GM21737 (cell line): ENCODE measurements around the gene P2RX1.

Experiments used
- ATAC-seq: cut with Tn5 transposase; IDR thresholded peaks from one replicate; pipeline ENCODE4 v1.9.1; 2021; ENCODE audit warnings: mild to moderate bottlenecking, moderate library complexity; ENCODE audit not compliant: unreplicated experiment

The P2RX1 gene

DNA sequence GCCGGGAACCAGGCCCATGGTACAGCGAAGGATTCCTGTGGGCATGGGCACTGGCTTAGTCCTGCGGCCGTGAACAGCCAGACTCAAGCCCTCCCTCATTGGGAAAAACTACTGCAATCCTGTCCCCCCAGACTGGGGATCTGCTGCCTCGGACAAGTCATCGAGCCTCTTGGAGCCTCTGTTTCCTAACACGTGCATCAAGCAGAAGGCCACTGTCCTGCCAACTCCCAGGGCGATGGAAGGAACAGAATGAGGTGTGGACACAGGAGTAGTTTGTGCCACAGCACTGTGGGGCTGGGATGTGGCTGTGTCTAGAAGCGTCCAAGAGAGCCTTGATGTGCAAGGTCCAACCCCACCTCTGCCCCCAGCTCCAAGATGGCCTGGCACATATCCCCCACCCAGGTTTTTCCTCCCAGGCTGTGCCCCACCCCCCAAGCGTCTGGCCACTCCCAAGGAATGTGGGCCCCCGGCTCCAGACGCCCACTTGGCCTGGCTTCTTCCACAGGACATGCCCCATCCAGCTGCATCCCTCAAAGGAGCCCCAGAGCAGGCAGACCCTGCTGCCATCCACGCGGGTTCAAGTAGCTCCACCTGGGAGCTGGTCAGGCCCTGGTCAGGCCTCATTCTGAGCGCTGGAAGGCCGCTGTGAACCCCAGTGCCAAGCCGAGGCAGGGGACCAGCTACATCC is 26.8 kb downstream of the P2RX1 start:
- no peak for ATAC-seq

DNA sequence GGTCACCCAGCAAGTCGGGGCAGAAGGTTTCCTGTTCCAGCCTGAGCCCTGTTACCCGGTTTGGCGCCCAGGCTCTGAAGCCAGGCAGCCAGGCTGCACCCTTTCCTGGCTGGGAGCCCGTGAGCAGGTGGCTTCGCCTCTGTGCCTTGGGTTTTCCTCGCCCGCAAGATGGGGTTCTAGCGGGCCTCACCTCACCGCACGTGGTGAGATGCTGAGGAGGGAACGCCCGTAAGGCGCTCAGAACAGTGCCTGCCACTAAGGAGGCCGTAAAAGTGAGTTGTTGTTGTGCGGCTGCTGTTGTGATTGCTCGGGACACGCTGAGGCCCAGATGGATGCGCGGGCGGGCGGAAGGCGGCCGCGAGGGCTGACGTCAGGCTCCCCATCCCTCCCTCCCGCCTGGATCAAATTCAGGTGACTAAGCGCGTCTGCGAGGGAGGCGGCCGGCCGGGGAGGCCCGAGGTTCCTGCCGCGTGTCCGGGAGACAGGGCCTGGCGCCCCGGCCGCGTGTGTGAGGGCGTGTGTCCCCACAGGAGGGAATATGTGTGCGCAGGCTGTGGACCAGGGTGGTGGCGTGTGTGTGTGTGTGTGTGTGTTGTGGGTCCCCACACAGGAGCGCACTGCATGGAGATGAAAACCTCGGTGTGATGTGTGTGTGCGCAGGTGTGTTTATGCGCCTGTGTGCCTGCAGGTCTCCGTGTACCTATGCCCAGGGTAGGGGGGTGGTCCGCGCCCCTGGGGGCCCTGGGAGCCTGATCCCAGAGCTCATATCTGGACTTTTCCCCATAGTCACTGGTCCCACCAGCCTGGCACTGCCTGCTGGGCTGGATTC is 27.7 kb downstream of the P2RX1 start:
- ATAC-seq = no peak

DNA sequence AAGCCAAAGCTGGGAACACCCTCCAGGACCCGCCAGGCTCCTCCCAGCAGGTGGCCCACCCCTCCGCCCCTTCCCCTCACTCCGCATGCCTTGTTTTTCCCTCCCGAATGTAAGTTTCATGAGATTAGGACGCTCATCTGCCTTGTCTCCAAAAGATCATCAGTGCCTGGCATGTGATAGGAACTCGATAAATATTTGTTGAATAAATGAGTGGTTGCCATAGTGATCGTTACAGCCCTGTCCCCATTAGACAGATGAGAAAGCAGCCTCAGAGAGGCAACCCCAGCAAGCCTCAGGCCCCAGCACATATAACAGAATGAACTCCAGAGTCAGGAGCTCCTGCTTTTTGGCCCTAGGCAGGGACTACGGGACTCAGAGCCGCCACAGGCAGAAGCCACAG is 28.5 kb downstream of the P2RX1 start:
- ATAC-seq = no peak

DNA sequence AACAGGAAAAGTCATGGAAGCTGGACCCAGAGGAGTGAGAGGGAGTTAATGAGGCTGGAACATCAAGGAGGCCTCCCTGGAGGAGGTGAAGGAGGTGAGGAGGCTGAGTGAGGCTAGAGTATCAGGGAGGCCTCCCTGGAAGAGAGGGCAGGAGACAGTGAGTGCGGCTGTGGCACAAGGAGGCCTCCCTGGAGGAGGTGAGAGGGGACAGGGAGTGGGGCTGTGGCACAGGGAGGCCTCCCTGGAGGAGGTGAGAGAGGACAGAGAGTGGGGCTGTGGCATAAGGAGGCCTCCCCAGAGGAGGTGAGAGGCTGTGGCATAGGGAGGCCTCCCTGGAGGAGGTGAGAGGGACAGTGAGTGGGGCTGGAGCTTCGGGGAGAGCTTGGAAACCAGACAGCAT is 28.9 kb downstream of the P2RX1 start:
- no peak for ATAC-seq

DNA sequence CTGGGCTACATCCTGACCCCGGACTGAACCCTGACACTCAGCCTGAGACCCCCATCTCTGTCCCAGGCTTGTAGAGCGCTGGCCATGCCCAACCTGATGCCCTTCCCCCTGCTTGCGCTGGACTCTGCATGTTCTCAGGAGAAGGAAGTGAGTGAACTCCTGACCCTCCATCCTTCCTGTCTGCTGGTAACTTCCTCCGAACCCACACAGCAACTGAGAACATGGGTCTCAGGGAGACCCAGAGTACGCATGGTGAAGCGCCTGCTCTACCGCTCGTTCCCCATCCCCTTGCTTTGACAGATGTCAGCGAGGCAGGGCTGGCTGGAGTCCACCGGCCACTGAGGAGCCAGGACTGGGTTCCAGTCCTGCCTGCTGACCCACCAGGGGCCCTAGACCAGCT is 29.5 kb downstream of the P2RX1 start:
- ATAC-seq = no peak

DNA sequence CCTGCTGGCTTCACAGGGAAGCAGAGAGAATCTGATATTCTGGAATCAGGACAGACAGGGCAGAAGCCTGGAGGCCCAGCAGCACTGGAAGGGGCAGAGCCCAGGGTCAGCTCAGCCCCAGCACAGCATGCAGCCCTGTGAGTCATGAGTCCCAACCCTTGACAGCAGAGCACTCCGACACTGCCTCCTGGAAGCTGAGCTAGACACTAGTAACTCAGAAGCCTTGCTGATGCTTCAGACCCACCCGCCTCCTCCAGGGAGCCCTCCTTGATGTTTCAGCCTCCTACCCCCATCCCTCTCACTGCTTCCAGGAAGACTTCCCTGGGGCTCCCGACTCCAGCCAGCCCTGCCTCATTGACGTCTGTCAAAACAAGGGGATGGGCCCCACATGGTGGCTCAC is 30.3 kb downstream of the P2RX1 start:
- ATAC-seq = no peak

DNA sequence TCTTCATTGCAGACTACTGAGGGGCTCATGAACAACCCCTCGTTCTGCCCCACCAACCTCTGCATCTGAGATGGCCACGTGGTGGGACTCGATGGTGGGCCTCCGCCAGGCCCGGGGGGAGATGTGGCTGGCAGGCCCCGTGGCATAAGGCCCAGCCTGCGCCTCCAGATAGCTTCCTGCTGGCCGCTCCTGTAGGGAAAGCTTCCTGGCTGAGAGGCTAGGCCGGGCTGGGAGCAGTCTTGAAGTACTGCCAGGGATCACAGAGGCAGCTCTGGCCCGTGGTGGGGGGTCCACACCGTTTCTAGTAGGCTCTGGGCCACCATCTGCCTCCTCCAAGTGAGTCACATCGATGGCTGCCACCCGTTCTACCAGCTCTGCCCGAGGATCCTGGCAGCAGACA is 31.0 kb downstream of the P2RX1 start:
- ATAC-seq = no peak

DNA sequence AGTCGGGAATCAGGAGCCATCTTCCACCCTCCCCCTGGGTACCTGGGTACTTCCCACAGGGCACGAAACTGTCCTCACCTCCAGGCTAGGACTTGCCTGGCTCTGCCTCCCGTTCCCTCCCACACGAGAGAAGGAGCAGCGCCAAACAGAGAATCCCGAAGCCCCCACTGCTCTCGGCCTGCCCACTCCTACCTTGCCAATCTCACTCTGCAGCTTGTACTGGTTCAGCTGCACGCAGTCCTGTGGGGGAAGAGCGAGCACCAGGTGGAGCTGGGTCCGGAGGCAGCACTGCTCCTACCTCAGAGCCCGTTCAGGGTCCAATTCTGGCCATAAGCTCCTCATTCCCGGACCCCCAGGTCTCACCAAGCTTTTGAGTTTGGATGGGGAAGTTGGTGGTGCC is 32.1 kb downstream of the P2RX1 start:
- ATAC-seq = no peak

DNA sequence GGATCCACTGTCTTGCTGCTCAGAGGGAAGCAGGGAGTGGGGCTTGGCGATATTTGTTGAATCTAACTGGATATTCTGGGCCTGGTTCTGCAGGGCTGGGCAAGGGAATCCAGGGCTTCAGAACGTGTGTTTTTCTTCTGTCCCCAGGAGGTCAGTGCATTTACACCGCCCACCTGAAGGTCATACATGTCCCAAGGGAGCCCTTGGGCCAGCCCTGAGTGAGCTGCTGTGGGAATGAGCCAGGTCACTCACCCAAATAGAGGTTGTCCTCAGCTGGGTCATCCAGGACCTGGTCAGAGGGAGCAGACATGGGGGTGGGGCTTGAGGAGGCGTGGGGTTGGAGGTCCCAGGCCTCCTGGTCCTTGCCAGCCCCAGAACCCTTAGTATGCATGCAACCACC is 34.0 kb downstream of the P2RX1 start:
- no peak for ATAC-seq

DNA sequence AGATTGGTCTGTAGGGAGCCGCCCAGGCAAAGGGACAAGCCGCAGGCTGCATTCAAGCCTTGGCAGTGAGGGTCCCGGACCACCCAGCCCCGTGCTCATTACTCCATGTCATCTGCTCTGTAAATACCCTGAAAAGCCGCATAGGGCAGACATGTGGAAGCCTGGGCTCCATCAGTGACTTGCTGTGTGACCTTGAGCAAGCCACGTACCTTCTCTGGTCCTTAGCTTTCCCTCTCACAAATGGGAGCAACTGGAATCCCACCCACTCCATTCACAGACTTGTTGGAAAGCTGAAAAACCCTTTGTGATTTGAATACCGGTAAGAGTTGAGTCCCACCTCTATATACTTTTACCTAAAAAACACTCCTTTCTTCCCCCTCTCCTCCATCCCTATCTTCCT is 35.3 kb downstream of the P2RX1 start:
- ATAC-seq = no peak

DNA sequence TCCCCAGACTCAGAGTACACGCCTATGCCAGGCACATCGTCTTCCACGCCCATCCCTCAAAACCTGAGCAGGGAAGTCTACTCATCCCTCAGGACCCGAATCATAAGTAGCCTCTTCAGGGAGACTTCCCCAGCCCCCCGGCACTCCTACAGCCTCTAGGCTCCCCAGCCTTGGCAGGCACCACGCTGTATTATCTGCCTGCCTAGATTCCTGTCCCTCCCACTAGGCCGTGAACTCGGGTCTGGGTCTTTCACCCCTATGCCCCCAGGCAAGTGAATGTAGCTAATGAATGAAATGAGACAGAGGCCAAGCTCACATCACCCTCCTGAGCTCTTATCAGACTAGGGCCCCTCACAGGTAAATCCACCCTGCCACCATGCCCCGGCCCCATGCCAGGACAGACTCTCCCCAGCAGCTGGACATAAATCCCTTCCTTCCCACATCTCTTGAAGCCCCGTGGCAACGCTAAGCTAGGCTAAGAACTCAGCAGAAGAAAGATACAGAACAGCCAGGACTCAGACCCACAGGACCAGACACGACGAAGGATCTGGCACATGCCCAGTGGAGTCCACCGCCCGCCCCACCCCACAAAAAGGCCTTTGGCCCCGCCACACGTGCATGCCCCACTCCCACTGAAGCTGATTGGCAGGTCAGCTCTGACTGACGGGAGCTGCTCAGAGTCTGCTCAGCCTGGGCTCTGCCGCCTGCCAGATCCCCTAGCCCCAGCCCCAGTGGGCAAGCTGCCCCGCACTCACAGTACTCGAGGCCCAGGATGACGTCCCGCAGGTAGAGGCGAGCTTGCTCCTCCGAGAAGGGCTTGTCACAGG is 36.5 kb downstream of the P2RX1 start:
- ATAC-seq = no peak

DNA sequence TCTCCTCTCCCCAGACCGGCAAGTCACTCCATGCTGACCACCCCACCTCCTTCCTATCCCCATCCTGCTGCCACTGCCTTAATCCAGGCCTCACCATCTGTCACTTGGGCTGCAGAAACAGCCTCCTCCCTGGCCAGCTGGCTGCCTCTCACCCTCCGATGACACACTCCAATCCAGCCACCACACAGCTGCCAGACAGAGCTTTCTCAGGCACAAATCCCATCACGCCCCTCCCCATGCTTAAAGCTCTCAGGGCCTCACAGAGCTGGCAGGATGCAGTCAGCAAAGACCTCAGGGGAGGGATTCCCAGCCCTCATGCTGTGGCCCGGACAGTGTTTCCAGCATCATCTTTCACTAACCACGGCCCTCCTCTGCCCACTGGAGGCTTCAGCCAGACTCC is 37.1 kb downstream of the P2RX1 start:
- no peak for ATAC-seq

DNA sequence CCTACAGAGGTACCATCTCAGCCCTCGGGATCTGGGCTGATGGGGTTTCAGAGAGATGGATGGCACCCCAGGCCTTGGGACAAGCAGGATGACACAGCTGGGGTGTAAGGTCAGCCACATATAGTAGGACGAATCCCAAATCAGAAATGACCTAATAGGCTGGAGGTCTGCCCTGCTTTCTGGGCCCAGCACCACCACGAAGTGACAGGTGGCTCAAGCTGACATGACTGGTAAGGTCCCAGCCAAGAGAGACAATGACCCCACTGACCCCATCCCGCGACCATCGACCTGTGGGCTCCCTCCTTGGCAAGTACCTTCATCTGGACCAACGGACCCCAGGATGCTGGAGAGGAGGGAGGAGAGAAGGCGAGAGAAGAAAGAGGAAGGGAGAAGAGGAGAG is 39.0 kb downstream of the P2RX1 start:
- no peak for ATAC-seq

DNA sequence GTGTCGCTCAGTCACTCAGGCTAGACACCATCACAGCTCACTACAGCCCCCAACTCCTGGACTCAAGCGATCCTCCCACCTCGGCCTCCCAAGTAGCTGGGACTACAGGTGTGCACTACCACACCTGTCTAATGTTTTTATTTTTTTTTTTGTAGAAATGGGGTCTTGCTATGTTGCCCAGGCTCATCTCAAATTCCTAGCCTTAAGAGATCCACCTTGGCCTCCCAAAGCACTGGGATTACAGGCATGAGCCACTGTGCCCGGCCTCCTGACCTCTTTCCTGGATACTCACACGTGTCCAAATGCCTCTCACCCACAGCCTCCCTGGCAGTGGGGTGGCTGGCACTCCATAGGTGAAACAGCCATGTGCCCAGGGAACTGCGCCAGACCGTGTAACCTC is 40.9 kb downstream of the P2RX1 start:
- no peak for ATAC-seq

DNA sequence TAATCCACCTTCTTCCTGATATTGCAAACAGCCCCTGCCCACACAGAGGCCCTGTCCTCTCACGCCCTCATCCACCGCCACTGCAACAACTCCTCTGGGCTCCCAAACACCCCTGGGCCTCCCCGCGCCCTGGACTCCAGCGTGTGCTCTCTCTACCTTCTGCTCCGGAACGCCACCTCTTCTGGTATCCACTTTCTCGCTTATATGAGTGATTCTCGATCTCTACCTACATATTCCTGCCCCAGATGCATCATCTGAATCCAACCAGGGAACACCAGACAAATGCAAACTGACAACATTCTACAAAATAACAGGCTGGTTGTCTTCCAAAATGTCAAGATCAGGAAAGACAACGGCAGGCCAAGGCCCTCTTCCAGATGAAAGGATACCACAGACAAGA is 42.4 kb downstream of the P2RX1 start:
- no peak for ATAC-seq

DNA sequence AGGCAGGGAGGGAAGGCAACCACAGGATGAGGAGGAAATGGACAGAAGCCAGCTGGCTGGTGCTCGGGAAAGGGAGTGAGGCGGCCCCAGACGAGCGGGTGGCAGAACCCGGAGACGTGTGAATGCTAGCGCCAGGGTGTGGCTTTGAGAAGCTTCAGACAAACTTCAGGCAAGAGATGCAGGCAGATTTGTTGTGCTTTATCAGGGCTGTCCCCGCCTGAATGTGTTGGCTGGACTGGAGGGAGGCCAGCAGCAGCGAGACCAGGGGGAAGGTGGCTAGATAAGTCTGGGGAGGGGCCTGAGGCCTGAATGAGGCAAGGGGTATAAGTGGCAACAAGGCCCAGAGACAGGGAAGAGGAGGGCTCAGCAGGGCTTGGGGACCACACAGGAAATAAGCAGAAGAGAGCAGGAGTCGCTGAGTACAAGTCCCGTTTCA is 45.4 kb downstream of the P2RX1 start:
- no peak for ATAC-seq

DNA sequence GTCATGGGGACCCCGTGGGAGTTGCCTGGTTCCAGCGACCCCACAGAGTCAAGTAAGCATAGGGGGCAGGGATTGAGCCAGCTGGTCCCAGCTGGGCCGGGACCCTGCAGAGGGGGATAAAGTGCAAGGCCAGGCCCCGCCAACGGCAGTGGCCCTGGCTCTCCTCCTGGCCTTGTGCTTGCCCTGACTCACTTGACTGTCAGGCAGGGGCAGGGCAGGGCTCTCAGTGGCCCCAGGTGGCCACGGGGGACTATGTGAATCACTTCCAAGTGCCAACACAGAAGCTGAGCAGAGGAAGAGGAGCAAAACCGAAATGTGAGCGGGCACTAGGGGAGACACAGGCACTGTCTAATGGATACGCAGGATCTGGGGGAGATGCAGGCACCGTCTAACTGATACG is 48.7 kb downstream of the P2RX1 start:
- no peak for ATAC-seq

DNA sequence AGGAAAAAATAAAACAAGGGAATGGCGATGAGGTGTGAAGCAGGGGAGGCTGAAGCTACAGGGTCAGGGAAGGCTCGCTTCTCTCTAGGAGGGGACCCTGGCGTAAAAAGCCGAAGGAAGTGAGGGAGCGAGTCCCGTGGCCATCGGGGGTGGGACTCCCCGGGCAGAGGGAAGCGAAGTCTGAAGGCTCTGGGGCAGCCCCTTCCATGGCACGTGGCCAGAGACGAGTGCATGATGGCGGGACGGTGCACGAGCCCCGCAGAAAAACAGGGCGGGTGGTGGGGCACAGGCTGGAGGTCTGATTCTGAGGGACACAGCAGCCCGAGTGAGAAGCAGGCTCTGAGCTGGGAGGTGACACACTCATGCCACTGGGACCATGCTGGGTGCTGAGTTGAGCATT is 49.2 kb downstream of the P2RX1 start:
- no peak for ATAC-seq

DNA sequence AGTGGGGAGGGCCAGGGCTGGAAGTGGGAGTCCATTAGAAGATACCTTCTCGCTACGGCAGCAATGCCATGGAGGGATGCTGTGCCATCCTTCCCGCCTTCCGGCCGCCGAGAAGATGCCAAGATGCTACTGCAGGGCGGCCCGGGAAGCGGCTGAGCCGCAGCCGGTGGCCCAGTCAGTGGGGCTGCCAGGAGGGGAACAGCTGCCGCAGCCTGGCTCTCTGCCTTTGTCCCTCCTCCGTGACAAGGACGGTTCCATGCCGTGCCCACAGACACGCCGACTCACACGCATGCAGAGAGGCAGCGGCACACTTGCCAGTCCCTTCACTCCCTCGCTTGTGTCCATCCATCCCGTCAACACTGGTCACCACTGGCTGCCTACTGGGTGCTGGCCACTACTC is 50.0 kb downstream of the P2RX1 start:
- no peak for ATAC-seq

DNA sequence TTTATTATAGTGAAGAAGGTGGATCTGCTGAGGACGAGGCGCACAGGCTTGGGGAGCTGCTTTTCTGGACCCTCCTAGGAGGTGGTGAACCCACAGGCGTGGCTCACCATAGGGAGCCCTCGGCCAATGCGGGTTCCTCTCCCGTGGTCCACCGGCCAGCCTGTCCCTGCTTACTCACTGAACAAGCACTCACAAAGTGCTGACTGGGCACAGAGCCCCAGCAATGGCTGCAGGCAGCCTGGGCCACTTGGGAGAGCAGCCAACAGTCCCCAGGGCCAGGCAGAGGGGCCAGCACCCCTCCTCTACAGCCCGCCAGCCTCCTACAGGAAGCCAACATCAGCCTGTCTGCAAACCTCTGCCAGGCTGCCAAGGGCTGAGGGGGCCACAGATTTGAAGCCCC is 51.1 kb downstream of the P2RX1 start:
- ATAC-seq = no peak

DNA sequence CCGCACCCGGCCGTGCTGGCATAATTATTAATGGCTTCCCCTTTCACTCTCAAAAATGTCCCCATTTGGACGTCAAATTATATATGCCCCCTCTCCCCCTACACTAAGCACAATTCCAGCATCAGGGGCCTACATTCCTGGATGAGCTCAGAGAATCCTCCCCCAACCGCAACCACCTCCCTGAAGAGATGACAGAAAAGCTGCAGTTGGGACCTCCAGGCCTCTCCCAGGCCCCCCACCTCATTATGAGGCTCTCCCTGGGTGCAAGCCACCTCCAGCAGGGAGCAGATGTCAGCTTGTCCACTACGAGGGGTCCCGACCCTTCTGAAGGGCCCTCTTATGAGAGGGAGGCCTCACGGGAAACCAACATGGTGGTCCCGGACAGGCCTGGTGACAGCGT is 51.7 kb downstream of the P2RX1 start:
- ATAC-seq = no peak
